ENCODE data around the gene GABRR2.

- TF ChIP-seq POLR2AphosphoS5 (IDR thresholded peaks at IDR 0.05), result no peak
- no peak for TF ChIP-seq CTCF (IDR thresholded peaks at IDR 0.05)
- no peak for TF ChIP-seq EP300 (IDR thresholded peaks at IDR 0.05)
- TF ChIP-seq POLR2A (IDR thresholded peaks at IDR 0.05), result no peak
Observed at GRCh38 chr6:89221971-89222711, 93.0 kb downstream of the GABRR2 start.
